WTC11 (cell line): ENCODE results near the gene PSEN2. TPM values are rescaled to one million over a fixed set of nuclear protein-coding genes. Genes with fewer than 3 reads are reported as not detected.

Experiments used
- ATF6 ChIP-seq: sonication (generic); formaldehyde crosslinking; IDR thresholded peaks from 2 replicates; pipeline ENCODE4 v1.8.1; 2023; ENCODE audit warnings: mild to moderate bottlenecking, missing genetic modification reagents
- CBFB ChIP-seq: sonication (generic); formaldehyde crosslinking; IDR thresholded peaks from 2 replicates; pipeline ENCODE4 v1.8.1; 2022; ENCODE audit warnings: mild to moderate bottlenecking, low read depth, missing genetic modification reagents
- E2F5 ChIP-seq: sonication (generic); formaldehyde crosslinking; IDR thresholded peaks from 2 replicates; pipeline ENCODE4 v1.8.1; 2022; ENCODE audit warnings: mild to moderate bottlenecking, moderate library complexity, missing genetic modification reagents
- ELF4 ChIP-seq: sonication (generic); formaldehyde crosslinking; IDR thresholded peaks from 2 replicates; pipeline ENCODE4 v1.8.1; 2022; ENCODE audit warnings: low read depth, mild to moderate bottlenecking, moderate library complexity, missing genetic modification reagents
- ETV6 ChIP-seq: sonication (generic); formaldehyde crosslinking; IDR thresholded peaks from 2 replicates; pipeline ENCODE4 v1.8.1; 2022; ENCODE audit warnings: mild to moderate bottlenecking, missing genetic modification reagents
- FOXK1 ChIP-seq: sonication (generic); formaldehyde crosslinking; IDR thresholded peaks from 2 replicates; pipeline ENCODE4 v1.8.0; 2022; ENCODE audit warnings: mild to moderate bottlenecking, moderate library complexity, missing genetic modification reagents
- FOXP1 ChIP-seq: sonication (generic); formaldehyde crosslinking; IDR thresholded peaks from 2 replicates; pipeline ENCODE4 v1.8.0; 2022; ENCODE audit warnings: missing genetic modification reagents, mild to moderate bottlenecking, moderate library complexity, borderline replicate concordance
- FOXP4 ChIP-seq: sonication (generic); formaldehyde crosslinking; IDR thresholded peaks from 2 replicates; pipeline ENCODE4 v1.8.0; 2022; ENCODE audit warnings: mild to moderate bottlenecking, missing genetic modification reagents
- GRHL2 ChIP-seq: fragments of 250-450 bp; sonication (Bioruptor Pico); IDR thresholded peaks from 2 replicates; pipeline ENCODE4 v1.8.0; 2022; ENCODE audit warnings: mild to moderate bottlenecking, moderate library complexity; ENCODE audit not compliant: insufficient replicate concordance, severe bottlenecking
- JAZF1 ChIP-seq: fragments of 250-450 bp; sonication (Bioruptor Pico); IDR thresholded peaks from 2 replicates; pipeline ENCODE4 v1.9.0; 2021; ENCODE audit warnings: moderate library complexity, mild to moderate bottlenecking, inconsistent platforms
- MLX ChIP-seq: sonication (generic); formaldehyde crosslinking; IDR thresholded peaks from 2 replicates; pipeline ENCODE4 v1.8.1; 2023; ENCODE audit warnings: mild to moderate bottlenecking, missing genetic modification reagents, moderate library complexity
- NR3C1 ChIP-seq: sonication (generic); formaldehyde crosslinking; conservative IDR thresholded peaks from 2 replicates; pipeline ENCODE4 v1.8.1; 2023; ENCODE audit warnings: low read depth, mild to moderate bottlenecking, missing genetic modification reagents
- PRDM15 ChIP-seq: sonication (generic); formaldehyde crosslinking; IDR thresholded peaks from 2 replicates; pipeline ENCODE4 v1.8.0; 2022; ENCODE audit warnings: missing genetic modification reagents
- PREB ChIP-seq: sonication (generic); formaldehyde crosslinking; IDR thresholded peaks from 2 replicates; pipeline ENCODE4 v1.8.1; 2022; ENCODE audit warnings: mild to moderate bottlenecking, missing genetic modification reagents, moderate library complexity, borderline replicate concordance
- RELA ChIP-seq: sonication (generic); formaldehyde crosslinking; IDR thresholded peaks from 2 replicates; pipeline ENCODE4 v1.8.1; 2022; ENCODE audit warnings: missing genetic modification reagents, mild to moderate bottlenecking, borderline replicate concordance
- RORB ChIP-seq: fragments of 250-450 bp; sonication (Bioruptor Pico); IDR thresholded peaks from 2 replicates; pipeline ENCODE4 v1.9.0; 2021; ENCODE audit warnings: mild to moderate bottlenecking
- STAT6 ChIP-seq: sonication (generic); formaldehyde crosslinking; conservative IDR thresholded peaks from 2 replicates; pipeline ENCODE4 v1.8.1; 2023; ENCODE audit warnings: mild to moderate bottlenecking, low read depth, missing genetic modification reagents, moderate library complexity
- TEAD1 ChIP-seq: sonication (generic); formaldehyde crosslinking; IDR thresholded peaks from 2 replicates; pipeline ENCODE4 v1.8.0; 2022; ENCODE audit warnings: mild to moderate bottlenecking, missing genetic modification reagents
- ZBTB43 ChIP-seq: sonication (generic); formaldehyde crosslinking; IDR thresholded peaks from 2 replicates; pipeline ENCODE4 v1.8.1; 2023; ENCODE audit warnings: mild to moderate bottlenecking, missing genetic modification reagents
- ZNF317 ChIP-seq: sonication (generic); formaldehyde crosslinking; IDR thresholded peaks from 2 replicates; pipeline ENCODE4 v1.8.1; 2023; ENCODE audit warnings: low read depth, mild to moderate bottlenecking, moderate library complexity, missing genetic modification reagents, borderline replicate concordance
- ZNF416 ChIP-seq: fragments of 250-450 bp; sonication (Bioruptor Pico); IDR thresholded peaks from 2 replicates; pipeline ENCODE4 v1.9.0; 2021; ENCODE audit warnings: mild to moderate bottlenecking, inconsistent platforms
- total RNA-seq: library from RNA; stranded (reverse); gene quantifications from 3 replicates; pipeline ENCODE4 v1.2.3, GENCODE V29; 2021

PSEN2 gene
- total RNA-seq, 1 experiment from 2014 or later, result 18.4 TPM

GRCh38 chr1:226940029-226940805, 69.8 kb downstream of the PSEN2 start, which contains the start of gene COQ8A (continued):
- TF ChIP-seq STAT6 (no peak), CBFB (CRISPR knock-in tag) (no peak), JAZF1 (CRISPR knock-in tag) (no peak), ZNF416 (no peak), ATF6 (CRISPR knock-in tag) (0 out of 2 replicates have a peak, but pooled peaks have one; percentile 2), GRHL2 (CRISPR knock-in tag) (no peak), ZBTB43 (CRISPR knock-in tag) (no peak), RELA (CRISPR knock-in tag) (peak; percentile 84), TEAD1 (CRISPR knock-in tag) (no peak), E2F5 (CRISPR knock-in tag) (peak; percentile 95), PREB (CRISPR knock-in tag) (no peak), RORB (CRISPR knock-in tag) (no peak), FOXP4 (CRISPR knock-in tag) (peak; percentile 17; the same call in 1 of the 2 replicates), PRDM15 (CRISPR knock-in tag) (no peak; the same call in 1 of the 2 replicates), MLX (CRISPR knock-in tag) (no peak; the same call in 1 of the 2 replicates), FOXK1 (CRISPR knock-in tag) (peak; percentile 97), ZNF317 (peak; percentile 63; the same call in 1 of the 2 replicates), NR3C1 (no peak), ELF4 (CRISPR knock-in tag) (peak; percentile 47; the same call in 1 of the 2 replicates), FOXP1 (CRISPR knock-in tag) (peak; percentile 78; the same call in 1 of the 2 replicates), ETV6 (CRISPR knock-in tag) (no peak; the same call in 1 of the 2 replicates)
